ENCODE data around the gene NR4A3. TPM values are rescaled to one million over a fixed set of nuclear protein-coding genes. Genes with fewer than 3 reads are reported as not detected.

The NR4A3 gene
- total RNA-seq, 1 experiment from 2014 or later, result 0.86 TPM

DNA sequence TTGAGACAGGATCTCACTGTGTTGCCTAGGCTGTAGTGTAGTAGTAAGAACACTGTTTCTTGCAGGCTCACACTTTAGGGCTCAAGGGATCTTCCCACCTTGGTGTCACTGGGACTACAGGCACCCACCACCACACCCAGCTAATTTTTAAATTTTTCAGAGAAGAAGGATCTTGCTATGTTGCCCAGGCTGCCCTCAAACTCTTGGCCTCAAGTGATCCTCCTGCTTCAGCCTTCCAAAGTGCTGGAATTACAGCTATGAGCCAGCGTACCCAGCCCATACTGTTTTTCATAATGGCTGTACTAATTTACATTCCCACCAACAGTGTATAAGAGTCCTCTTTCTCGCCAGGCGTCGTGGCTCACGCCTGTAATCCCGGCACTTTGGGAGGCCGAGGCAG lies 89.9 kb downstream of the NR4A3 start (continued):
- TF ChIP-seq, protein P1, sequence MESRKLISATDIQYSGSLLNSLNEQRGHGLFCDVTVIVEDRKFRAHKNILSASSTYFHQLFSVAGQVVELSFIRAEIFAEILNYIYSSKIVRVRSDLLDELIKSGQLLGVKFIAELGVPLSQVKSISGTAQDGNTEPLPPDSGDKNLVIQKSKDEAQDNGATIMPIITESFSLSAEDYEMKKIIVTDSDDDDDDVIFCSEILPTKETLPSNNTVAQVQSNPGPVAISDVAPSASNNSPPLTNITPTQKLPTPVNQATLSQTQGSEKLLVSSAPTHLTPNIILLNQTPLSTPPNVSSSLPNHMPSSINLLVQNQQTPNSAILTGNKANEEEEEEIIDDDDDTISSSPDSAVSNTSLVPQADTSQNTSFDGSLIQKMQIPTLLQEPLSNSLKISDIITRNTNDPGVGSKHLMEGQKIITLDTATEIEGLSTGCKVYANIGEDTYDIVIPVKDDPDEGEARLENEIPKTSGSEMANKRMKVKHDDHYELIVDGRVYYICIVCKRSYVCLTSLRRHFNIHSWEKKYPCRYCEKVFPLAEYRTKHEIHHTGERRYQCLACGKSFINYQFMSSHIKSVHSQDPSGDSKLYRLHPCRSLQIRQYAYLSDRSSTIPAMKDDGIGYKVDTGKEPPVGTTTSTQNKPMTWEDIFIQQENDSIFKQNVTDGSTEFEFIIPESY (IDR thresholded peaks at IDR 0.05; ENCODE audit: extremely low read depth, insufficient replicate concordance, low read length), result no peak
- no peak for TF ChIP-seq POLR2AphosphoS5 (IDR thresholded peaks at IDR 0.05; ENCODE audit: low read depth, low read length)
- no peak for TF ChIP-seq EGR1 (IDR thresholded peaks at IDR 0.05; ENCODE audit: low read depth)

Other genes starting within 250 kb of the NR4A3 start
- 24.6 TPM for gene STX17, start 84.8 kb downstream of the NR4A3 start, total RNA-seq (2021; ENCODE audit: unreplicated experiment)

Measured in HCT116 (cell line).